HepG2 (cell line): Measurements from ENCODE around the gene TSHZ2.

Experiments
- CTCF ChIP-seq: sonication (generic); formaldehyde crosslinking; IDR thresholded peaks from 2 replicates; pipeline ENCODE4 v1.5.0; 2020; ENCODE audit warnings: mild to moderate bottlenecking, missing genetic modification reagents, moderate library complexity
- FOXK1 ChIP-seq: sonication (generic); formaldehyde crosslinking; IDR thresholded peaks from 2 replicates; pipeline ENCODE4 v1.4.0; 2020; ENCODE audit warnings: low read depth, missing genetic modification reagents, borderline replicate concordance
- KAT7 ChIP-seq: IDR thresholded peaks from 2 replicates; pipeline ENCODE4 v1.6.1; 2018; ENCODE audit warnings: borderline replicate concordance, missing compliant biosample characterization

- TF ChIP-seq KAT7 = no peak
- TF ChIP-seq FOXK1 (CRISPR knock-in tag) = no peak
- no peak for TF ChIP-seq CTCF (CRISPR knock-in tag)
Observed at GRCh38 chr20:53298260-53298659, 326.1 kb downstream of the TSHZ2 start.
